GM12892 (cell line): ENCODE results near the gene BAZ1B.
"Not testable (repeated sequence)": the region's sequence is repeated elsewhere in the genome, so short reads cannot be mapped to it uniquely, and the experiment has no call there.

Experiments used
- DNase-seq: peaks from one replicate; pipeline ENCODE4 v3.0.0; 2011; ENCODE audit not compliant: insufficient read length
- FAIRE-seq: peaks from 2 replicates; lab custom pipeline; 2011; peaks lifted over from hg19 to GRCh38; lab: Jason Lieb, UNC
- POLR2A ChIP-seq: IDR thresholded peaks from 2 replicates; pipeline ENCODE4 v1.6.1; 2011; ENCODE audit warnings: low read depth, low read length, control low read depth
- POLR2AphosphoS5 ChIP-seq: IDR thresholded peaks from 2 replicates; pipeline ENCODE4 v1.6.1; 2011; ENCODE audit warnings: low read depth, low read length, control low read depth
- TAF1 ChIP-seq: IDR thresholded peaks from 2 replicates; pipeline ENCODE4 v1.6.1; 2011; ENCODE audit warnings: low read depth, mild to moderate bottlenecking, control low read depth, low read length, borderline replicate concordance

BAZ1B gene

DNA sequence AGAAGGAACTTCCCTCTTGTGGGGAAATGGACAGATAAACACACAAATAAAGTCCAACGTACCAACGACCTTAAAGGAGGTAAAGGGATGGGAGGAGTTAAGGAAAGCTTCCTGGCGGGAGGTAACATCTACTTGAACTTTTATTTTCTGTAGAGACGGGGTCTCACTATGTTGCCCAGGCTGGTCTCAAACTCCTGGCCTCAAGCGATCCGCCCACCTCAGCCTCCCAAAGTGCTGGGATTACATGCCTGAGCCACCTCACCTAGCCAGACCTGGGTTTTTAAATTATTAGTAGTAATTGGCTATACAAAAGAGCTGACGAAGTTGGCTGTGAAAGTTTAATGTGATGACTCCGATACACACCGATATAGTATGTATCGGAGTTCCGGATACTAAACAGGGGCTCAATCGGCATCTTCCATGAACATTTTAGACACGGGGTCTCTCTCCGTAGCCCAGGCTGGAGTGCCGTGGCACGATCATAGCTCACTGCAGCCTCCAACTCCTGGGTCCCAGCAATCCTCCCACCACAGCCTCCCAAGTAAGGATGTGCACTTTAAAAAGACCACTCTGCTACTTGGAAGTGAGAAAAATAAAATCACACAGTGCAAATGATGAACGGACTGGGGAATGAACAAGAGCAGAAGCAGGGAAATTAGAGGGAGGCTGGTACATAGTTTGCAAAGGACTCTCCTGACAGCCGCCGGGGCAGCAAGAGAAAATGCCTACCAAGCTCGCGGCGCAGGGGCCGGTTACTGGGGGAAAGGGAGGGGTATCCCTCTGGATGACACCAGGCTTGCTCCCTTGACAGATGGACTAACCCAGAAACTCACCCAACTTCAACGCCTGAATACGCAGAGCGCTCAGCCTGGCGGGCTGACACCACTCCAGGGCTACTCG, 34.4 kb upstream of the BAZ1B start:
- no peak for DNase-seq
- no peak for TF ChIP-seq TAF1
- 0 out of 2 replicates have a peak, but pooled peaks have one; percentile 14 for TF ChIP-seq POLR2AphosphoS5
- no peak for TF ChIP-seq POLR2A
- FAIRE-seq, result no peak

DNA sequence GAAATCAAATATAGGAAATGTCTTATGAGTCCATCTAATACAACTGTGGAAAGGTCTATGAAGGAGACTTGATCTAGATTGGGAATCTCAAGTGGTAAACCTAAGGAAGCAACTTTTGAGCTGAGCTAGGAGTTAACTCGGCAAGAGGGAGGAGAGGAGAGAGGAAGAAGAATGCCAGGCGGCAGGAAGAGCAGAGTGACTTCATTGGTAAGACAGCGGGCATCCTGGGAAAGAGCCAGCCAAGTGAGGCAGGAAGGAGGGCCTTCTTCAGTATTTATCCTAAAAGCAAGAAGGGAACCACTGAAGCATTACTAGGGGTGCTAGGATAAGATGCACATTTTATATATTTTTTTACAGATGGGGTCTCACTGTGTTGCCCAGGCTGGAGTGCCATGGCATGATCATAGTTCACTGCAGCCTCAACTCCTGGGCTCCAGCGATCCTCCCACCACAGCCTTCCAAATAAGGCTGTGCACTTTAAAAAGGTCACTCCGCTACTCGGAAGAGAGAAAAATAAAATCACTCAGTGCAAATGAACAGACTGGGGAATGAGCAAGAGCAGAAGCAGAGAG, 33.4 kb upstream of the BAZ1B start:
- FAIRE-seq (no peak), DNase-seq (no peak)

DNA sequence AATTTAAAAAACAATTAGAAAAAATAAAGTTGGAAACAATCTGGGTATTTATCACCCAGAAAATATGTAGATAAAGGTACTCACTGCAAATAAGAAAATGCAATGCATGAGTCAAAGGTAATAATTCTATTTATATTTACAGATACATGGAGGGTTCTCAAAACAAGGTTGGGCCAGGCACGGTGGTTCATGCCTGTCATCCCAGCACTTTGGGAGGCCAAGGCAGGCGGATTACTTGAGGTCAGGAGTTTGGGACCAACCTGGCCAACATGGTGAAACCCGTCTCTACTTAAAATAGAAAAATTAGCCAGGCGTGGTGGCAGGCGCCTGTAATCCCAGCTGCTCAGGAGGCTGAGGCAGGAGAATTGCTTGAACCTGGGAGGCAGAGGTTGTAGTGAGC, 28.0 kb upstream of the BAZ1B start:
- not testable (repeated sequence) for FAIRE-seq, DNase-seq

More for the DNA sequence above, 33.4 kb upstream of the BAZ1B start:
- TF ChIP-seq POLR2A, result no peak
- no peak for TF ChIP-seq TAF1
- TF ChIP-seq POLR2AphosphoS5, result no peak

DNA sequence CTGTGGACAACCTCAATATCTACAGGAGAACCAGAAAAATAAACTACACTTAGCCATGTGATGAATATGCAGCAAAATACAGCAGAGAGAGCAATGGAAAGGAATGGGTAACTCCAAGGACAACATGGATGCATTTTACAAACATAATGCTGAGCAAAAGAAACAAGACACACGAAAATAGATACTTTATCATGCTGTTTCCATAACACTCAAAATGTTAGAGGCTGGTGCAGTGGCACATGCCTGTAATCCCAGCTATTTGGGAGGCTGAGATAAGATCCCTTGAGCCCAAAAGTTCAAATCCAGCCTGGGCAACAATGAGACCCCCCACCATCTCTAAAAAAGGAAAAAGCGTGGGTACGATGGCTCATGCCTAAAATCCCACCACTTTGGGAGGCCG, 27.1 kb upstream of the BAZ1B start:
- TF ChIP-seq TAF1, result no peak
- TF ChIP-seq POLR2AphosphoS5, result no peak
- TF ChIP-seq POLR2A, result no peak
- DNase-seq, result no peak
- FAIRE-seq, result no peak

DNA sequence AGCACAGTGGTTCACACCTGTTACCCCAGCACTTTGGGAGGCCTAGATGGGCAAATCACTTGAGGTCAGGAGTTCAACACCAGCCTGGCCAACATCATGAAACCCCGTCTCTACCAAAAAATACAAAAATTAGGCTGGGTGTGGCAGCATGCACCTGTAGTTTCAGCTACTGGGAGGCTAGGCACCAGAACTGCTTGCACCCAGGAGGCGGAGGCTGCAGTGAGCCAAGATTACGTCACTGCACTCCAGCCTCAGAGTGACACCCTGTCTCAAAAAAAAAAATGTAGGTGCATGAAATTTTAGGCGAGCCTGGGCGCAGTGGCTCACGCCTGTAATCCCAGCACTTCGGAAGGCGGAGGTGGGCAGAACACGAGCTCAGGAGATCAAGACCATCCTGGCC, 25.7 kb upstream of the BAZ1B start:
- no peak for FAIRE-seq
- TF ChIP-seq TAF1 (no peak), POLR2A (no peak)
- no peak for DNase-seq

DNA sequence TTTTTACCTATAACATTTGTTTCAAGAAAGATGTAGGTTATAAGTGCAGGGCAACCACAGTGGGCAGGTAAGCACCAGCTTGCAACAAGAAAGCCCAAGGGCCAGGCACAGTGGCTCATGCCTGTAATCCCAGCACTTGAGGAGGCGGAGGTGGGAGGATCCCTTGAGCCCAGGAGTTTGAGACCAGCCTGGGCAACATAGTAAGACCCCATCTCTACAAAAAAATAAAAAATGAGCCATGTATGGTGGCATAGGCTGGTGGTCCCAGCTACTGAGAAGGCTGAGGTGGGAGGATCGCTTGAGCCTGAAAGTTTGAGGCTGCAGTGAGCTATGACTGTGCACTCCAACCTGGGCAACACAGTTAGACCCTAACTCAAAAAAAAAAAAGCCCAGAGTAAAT, 22.6 kb upstream of the BAZ1B start:
- FAIRE-seq (no peak), DNase-seq (no peak)
- TF ChIP-seq POLR2A (no peak), TAF1 (no peak), POLR2AphosphoS5 (no peak)

DNA sequence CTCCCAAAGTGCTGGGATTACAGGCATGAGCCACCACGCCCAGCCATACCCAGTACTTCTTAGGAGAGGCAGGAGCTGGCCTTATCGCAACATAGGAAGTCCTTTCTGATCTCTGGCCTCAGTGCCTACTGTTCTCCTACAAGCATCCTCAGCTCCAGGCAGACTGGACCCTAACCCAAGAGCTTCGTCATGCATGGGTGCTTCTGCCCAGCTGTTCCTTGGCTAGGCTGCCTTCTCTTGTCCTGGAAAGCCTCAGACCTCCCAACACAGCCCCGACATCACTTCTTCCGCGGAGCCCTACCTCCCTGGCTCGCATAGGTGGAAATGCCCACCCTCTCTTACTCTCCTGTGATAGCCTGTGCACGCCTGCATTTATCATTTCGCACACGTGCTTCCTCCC, 19.6 kb upstream of the BAZ1B start:
- no peak for FAIRE-seq
- DNase-seq, result no peak
- no peak for TF ChIP-seq POLR2AphosphoS5
- no peak for TF ChIP-seq TAF1
- TF ChIP-seq POLR2A, result no peak

DNA sequence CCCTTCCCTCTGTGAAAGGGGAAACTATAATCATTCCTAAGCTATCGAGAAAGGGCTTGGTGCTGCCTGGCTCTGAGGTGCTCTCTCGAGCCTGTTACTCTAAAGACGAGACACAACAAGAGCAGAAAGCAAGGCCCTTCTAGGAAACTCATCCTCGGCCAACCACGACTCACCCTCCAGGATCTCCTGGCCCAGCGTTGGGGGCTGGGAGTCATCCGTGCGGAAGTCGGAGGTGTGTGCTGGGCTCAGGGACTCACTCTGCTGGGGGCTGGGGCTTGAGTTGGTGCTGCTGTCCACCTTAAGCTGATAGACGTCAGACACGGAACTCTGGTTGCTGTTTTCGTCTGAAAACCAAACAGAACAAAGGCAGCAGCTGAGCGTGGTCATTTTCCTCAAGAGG, 17.6 kb upstream of the BAZ1B start:
- FAIRE-seq (no peak), DNase-seq (no peak)
- TF ChIP-seq POLR2AphosphoS5 (no peak), POLR2A (no peak), TAF1 (no peak)

DNA sequence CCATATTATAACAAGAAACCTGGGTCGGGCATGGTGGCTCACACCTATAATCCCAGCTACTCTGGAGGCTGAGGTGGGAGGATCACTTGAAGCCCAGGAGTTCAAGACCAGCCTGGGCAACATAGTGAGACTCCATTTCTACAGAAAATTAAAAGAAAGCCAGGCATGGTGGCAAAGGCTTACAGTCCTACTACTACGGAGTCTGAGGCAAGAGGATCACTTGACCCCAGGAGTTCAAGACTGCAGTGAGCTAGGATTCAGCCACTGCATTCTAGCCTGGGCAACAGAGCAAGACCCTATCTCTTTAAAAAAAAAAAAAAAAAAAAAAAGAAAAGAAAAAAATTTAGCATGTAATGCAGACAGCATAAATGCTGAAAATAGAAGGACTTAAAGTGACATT, 16.4 kb upstream of the BAZ1B start:
- not testable (repeated sequence) for DNase-seq, FAIRE-seq

DNA sequence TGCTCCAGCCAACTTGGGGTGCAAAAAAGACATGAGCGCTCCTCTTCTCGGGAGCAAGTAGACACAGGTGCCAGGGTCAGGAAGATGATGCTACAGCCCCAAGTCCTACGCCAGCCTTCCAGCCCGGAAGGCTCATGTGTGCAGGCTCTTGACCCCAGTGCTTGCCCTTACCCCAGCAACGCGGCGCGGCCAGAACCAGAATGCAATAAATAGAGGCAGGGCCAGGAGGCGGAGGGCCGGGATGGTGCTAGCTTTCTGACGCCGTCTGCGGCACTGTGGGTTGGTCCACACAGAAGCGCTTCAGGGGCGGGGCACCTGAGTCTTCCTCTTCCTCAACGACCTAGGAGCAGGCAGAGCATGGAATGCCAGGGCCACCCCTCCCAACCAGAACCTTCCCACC, 15.0 kb upstream of the BAZ1B start:
- no peak for TF ChIP-seq TAF1
- no peak for TF ChIP-seq POLR2AphosphoS5
- no peak for TF ChIP-seq POLR2A
- DNase-seq (no peak), FAIRE-seq (no peak)

DNA sequence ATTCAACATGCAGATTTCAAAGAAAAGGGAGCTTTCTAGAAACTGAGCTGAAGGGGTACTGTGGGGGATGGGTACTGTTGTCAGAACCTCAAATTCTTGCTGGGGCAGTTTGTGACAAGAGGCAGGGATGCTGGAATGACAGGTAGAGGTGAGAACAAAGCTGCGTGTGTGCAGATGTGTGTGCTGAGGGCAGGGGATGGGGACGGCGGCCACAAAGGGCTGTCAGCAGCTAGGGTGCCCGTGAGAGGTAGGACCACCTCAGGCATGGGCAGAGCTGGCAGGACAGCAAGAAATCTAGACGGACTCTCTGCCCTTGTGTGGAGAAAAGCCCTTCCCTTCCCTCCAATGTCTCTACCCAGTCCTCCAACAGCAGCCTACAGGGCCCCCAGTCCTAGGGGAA, 14.4 kb upstream of the BAZ1B start:
- FAIRE-seq, result no peak
- no peak for TF ChIP-seq POLR2A
- TF ChIP-seq POLR2AphosphoS5, result no peak
- no peak for TF ChIP-seq TAF1
- DNase-seq, result no peak

DNA sequence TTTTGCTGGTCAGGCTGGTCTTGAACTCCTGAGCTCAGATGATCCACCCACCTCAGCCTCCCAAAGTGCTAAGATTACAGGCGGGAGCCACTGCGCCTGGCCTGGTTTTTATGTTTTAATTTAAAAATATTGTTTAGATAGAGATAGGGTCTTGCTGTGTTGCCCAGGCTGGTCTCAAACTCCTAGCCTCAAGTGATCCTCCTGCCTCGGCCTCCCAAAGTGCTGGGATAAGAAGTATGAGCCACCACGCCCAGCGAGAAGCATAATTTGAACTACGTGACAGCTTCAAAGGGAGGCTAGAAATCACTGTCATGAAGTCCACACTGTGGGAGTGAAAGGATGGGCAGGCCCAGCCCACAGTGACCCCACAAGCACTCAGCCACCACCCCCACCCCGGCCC, 13.8 kb upstream of the BAZ1B start:
- not testable (repeated sequence) for FAIRE-seq, DNase-seq

DNA sequence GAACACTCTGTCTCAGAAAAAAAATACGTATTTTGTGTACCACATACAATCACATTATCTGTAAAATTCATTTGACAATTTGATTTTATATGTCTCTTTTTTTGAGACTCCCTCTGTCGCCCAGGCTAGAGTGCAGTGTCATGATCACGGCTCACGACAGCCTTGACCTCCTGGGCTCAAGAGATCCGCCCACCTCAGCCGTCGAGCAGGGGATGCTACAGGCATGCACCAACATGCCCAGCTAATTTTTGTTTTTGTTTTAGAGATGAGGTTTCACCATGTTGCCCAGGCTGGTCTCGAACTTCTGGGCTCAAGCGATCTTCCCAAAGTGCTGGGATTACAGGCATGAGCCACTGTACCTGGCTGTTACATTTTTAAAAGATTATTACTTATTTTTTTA, 11.6 kb upstream of the BAZ1B start:
- FAIRE-seq, result peak; percentile 89
- TF ChIP-seq POLR2AphosphoS5, result no peak
- TF ChIP-seq POLR2A, result no peak
- TF ChIP-seq TAF1, result no peak

More for the DNA sequence above, 11.6 kb upstream of the BAZ1B start:
- no peak for DNase-seq
